GM12801 (cell line): ENCODE measurements around the gene MTM1.

Experiments
- CTCF ChIP-seq: IDR thresholded peaks from one replicate; pipeline ENCODE4 v1.5.1; 2011; ENCODE audit warnings: control low read depth; ENCODE audit not compliant: insufficient read length; ENCODE audit errors: extremely low read depth

The MTM1 gene

GRCh38 chrX:150647331-150647730, 78.9 kb downstream of the MTM1 start:
- no peak for TF ChIP-seq CTCF

- no peak for TF ChIP-seq CTCF
Observed at GRCh38 chrX:150648296-150648940, 80.0 kb downstream of the MTM1 start.

GRCh38 chrX:150649096-150649870, 80.9 kb downstream of the MTM1 start:
- no peak for TF ChIP-seq CTCF

- TF ChIP-seq CTCF, result no peak
Observed at GRCh38 chrX:150651906-150652305, 83.5 kb downstream of the MTM1 start.

- no peak for TF ChIP-seq CTCF
Observed at GRCh38 chrX:150655788-150656187, 87.4 kb downstream of the MTM1 start.

- no peak for TF ChIP-seq CTCF
Observed at GRCh38 chrX:150663073-150663472, 94.7 kb downstream of the MTM1 start.

- TF ChIP-seq CTCF, result no peak
Observed at GRCh38 chrX:150664290-150664689, 95.9 kb downstream of the MTM1 start.
